GM12878 (cell line): ENCODE measurements around the gene CD164. TPM values are rescaled to one million over a fixed set of nuclear protein-coding genes. Genes with fewer than 3 reads are reported as not detected.

Experiments
- KAT2A ChIP-seq: conservative IDR thresholded peaks from 2 replicates; pipeline ENCODE4 v1.6.1; 2011; ENCODE audit warnings: low read depth, low read length; ENCODE audit not compliant: control insufficient read depth
- MEF2A ChIP-seq: IDR thresholded peaks from 2 replicates; pipeline ENCODE4 v1.6.1; 2011; ENCODE audit warnings: low read depth, mild to moderate bottlenecking, low read length, moderate library complexity; ENCODE audit not compliant: insufficient read depth
- MTA2 ChIP-seq: fragments of 450-650 bp; IDR thresholded peaks from 2 replicates; pipeline ENCODE4 v1.6.1; 2016; ENCODE audit warnings: low read depth, mild to moderate bottlenecking, moderate library complexity
- NR2F1 ChIP-seq: fragments of 450-650 bp; conservative IDR thresholded peaks from 2 replicates; pipeline ENCODE4 v1.6.1; 2017; ENCODE audit warnings: mild to moderate bottlenecking
- PML ChIP-seq: IDR thresholded peaks from 2 replicates; pipeline ENCODE4 v1.6.1; 2012; ENCODE audit warnings: low read length, inconsistent platforms
- POLR2AphosphoS5 ChIP-seq: IDR thresholded peaks from 2 replicates; pipeline ENCODE4 v1.6.1; 2011; ENCODE audit warnings: mild to moderate bottlenecking, low read length, inconsistent platforms
- RAD51 ChIP-seq: fragments of 450-650 bp; IDR thresholded peaks from 2 replicates; pipeline ENCODE4 v1.6.1; 2016; ENCODE audit warnings: moderate library complexity, mild to moderate bottlenecking, inconsistent platforms
- RB1 ChIP-seq: fragments of 450-650 bp; formaldehyde crosslinking; IDR thresholded peaks from 2 replicates; pipeline ENCODE4 v1.6.1; 2017; ENCODE audit warnings: mild to moderate bottlenecking, borderline replicate concordance
- RUNX3 ChIP-seq: IDR thresholded peaks from 2 replicates; pipeline ENCODE4 v1.6.1; 2012; ENCODE audit warnings: low read length, inconsistent platforms
- SMARCA5 ChIP-seq: fragments of 450-650 bp; IDR thresholded peaks from 2 replicates; pipeline ENCODE4 v1.6.1; 2017; ENCODE audit warnings: mild to moderate bottlenecking
- SP1 ChIP-seq: IDR thresholded peaks from one replicate; pipeline ENCODE4 v1.6.1; 2011; ENCODE audit warnings: low read depth, low read length
- SREBF2 ChIP-seq: IDR thresholded peaks from 2 replicates; pipeline ENCODE4 v1.6.1; 2012; ENCODE audit warnings: mild to moderate bottlenecking, low read length
- TBL1XR1 ChIP-seq: IDR thresholded peaks from 2 replicates; pipeline ENCODE4 v1.6.1; 2012; ENCODE audit warnings: low read depth, low read length, improper control_type of control experiment
- ZNF622 ChIP-seq: fragments of 450-650 bp; IDR thresholded peaks from 2 replicates; pipeline ENCODE4 v1.6.1; 2017; ENCODE audit warnings: mild to moderate bottlenecking, inconsistent platforms
- polyA plus RNA-seq, 11 experiments: library from polyadenylated mRNA; depleted of rRNA in 4 of 11; unstranded in 6 of 11; stranded (reverse) in 5 of 11; fragments of >200 nt; fragmentation: Nextera tagmentation in 4 of 11; fragmentation: Illumina TruSeq in 1 of 11; extraction: Ambion mirVana in 4 of 11; extraction: Trizol in 1 of 11; gene quantifications; 1 replicate in 1 of 11; 2 replicates in 10 of 11; pipeline versions ENCODE4 v1.2.1 to v1.2.3, GENCODE V29; 2011 to 2016; ENCODE audit warnings: inconsistent platforms in 2 of 11, missing spikeins in 2 of 11, low read depth in 1 of 11
- total RNA-seq, 4 experiments: library from RNA; depleted of rRNA in 3 of 4; stranded (reverse); fragments of >200 nt in 3 of 4; fragmentation: Illumina TruSeq in 1 of 4; extraction: Trizol in 1 of 4; gene quantifications; 2 replicates each; pipeline versions ENCODE4 v1.2.1 to v1.2.3, GENCODE V29; 2013 to 2021
- TF ChIP-seq, protein P1 (sequence below), 3 experiments: IDR thresholded peaks in 2 of 3; conservative IDR thresholded peaks in 1 of 3; 2 replicates each; pipeline ENCODE4 v1.5.1; 2011; ENCODE audit warnings: low read depth in 3 of 3, low read length in 3 of 3, mild to moderate bottlenecking in 3 of 3, control low read depth in 2 of 3, moderate library complexity in 2 of 3, inconsistent platforms in 1 of 3, mixed read lengths in 1 of 3; ENCODE audit not compliant: control insufficient read depth in 2 of 3, insufficient read depth in 1 of 3; ENCODE audit errors: extremely low read depth in 1 of 3
- TF ChIP-seq, protein P2 (sequence below): IDR thresholded peaks from 2 replicates; pipeline ENCODE4 v1.6.1; 2011; ENCODE audit warnings: low read depth, mild to moderate bottlenecking, low read length, moderate library complexity, borderline replicate concordance; ENCODE audit errors: extremely low read depth
- TF ChIP-seq, protein P3 (sequence below): fragments of 450-650 bp; IDR thresholded peaks from 2 replicates; pipeline ENCODE4 v1.6.1; 2017; ENCODE audit warnings: low read depth, mild to moderate bottlenecking, moderate library complexity
- TF ChIP-seq, protein P4 (sequence below): fragments of 450-650 bp; IDR thresholded peaks from 2 replicates; pipeline ENCODE4 v1.6.1; 2018; ENCODE audit warnings: mild to moderate bottlenecking, low read depth, moderate library complexity; ENCODE audit not compliant: partially characterized antibody
- TF ChIP-seq, protein P5 (sequence below): fragments of 450-650 bp; IDR thresholded peaks from 2 replicates; pipeline ENCODE4 v1.6.1; 2017; ENCODE audit warnings: mild to moderate bottlenecking, moderate library complexity

Gene CD164
- total and polyA plus RNA-seq, 10 of the 15 experiments (the other 5 are each of a cell fraction or from before 2014, with no cell fraction given) = 145 to 447 (median 211) TPM

DNA sequence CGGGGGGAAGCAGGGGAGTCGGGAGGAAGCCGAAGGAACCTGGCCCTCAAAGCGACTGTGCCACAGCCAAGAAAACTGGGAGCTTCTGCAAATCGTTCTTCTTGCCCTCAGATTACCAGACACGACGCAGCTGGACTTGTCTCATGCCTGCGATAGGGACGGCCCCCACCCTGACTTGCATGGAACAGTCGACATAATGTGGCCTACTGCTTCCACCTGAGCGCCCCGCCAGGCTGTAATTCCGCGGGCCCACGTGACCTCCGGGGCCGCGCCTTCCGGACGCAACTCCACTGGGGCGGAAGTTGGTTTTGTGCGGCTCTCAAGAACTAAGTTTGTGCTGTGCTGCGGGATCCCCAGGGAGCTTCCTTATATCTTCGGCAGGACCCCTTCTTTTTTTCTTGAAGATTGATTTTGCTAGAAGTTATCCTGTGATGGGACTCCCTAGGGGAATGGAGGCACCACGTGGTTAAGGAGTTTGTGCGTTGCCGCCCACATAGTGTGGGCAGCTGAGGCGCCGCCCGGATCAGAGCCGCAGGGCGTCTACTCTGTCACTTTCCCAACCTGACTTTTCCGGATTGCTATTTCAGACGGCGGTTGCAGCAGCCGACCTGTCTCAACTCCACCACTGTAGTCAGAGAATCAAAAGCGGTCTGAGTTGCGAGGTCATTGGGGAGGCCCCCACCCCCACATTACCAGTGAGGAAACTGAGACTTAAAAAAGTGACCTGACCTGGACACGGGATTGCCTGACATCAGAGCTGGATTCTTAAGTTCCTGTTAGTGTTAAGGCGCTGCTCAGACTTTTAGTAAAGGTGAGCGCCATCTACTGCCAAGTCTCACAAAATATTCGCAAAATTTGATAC lies 540 bp upstream of the CD164 start (continued):
- TF ChIP-seq, protein P1, sequence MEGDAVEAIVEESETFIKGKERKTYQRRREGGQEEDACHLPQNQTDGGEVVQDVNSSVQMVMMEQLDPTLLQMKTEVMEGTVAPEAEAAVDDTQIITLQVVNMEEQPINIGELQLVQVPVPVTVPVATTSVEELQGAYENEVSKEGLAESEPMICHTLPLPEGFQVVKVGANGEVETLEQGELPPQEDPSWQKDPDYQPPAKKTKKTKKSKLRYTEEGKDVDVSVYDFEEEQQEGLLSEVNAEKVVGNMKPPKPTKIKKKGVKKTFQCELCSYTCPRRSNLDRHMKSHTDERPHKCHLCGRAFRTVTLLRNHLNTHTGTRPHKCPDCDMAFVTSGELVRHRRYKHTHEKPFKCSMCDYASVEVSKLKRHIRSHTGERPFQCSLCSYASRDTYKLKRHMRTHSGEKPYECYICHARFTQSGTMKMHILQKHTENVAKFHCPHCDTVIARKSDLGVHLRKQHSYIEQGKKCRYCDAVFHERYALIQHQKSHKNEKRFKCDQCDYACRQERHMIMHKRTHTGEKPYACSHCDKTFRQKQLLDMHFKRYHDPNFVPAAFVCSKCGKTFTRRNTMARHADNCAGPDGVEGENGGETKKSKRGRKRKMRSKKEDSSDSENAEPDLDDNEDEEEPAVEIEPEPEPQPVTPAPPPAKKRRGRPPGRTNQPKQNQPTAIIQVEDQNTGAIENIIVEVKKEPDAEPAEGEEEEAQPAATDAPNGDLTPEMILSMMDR (IDR thresholded peaks at IDR 0.05 in 2 of 3, conservative IDR thresholded peaks at IDR 0.05 in 1 of 3; ENCODE audit: control insufficient read depth in 2 of 3, extremely low read depth in 1 of 3, insufficient read depth in 1 of 3, low read depth in 3 of 3, low read length in 3 of 3) = peak; percentile 51 to 71 (median 60); a peak in 5 of 6 replicates
- TF ChIP-seq, protein P2, sequence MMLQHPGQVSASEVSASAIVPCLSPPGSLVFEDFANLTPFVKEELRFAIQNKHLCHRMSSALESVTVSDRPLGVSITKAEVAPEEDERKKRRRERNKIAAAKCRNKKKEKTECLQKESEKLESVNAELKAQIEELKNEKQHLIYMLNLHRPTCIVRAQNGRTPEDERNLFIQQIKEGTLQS = peak; percentile 80; the same call in 1 of the 2 replicates
- TF ChIP-seq NR2F1 (peak; percentile 91), SMARCA5 (0 out of 2 replicates have a peak, but pooled peaks have one; percentile 60), PML (peak; percentile 70; the same call in 1 of the 2 replicates), SREBF2 (no peak), POLR2AphosphoS5 (peak; percentile 61), MEF2A (peak; percentile 86), ZNF622 (no peak), SP1 (peak; percentile 85), TBL1XR1 (peak; percentile 43; the same call in 1 of the 2 replicates), MTA2 (peak; percentile 72), RUNX3 (peak; percentile 81), KAT2A (no peak), RB1 (peak; percentile 49; the same call in 1 of the 2 replicates), RAD51 (peak; percentile 99)
- TF ChIP-seq, protein P3, sequence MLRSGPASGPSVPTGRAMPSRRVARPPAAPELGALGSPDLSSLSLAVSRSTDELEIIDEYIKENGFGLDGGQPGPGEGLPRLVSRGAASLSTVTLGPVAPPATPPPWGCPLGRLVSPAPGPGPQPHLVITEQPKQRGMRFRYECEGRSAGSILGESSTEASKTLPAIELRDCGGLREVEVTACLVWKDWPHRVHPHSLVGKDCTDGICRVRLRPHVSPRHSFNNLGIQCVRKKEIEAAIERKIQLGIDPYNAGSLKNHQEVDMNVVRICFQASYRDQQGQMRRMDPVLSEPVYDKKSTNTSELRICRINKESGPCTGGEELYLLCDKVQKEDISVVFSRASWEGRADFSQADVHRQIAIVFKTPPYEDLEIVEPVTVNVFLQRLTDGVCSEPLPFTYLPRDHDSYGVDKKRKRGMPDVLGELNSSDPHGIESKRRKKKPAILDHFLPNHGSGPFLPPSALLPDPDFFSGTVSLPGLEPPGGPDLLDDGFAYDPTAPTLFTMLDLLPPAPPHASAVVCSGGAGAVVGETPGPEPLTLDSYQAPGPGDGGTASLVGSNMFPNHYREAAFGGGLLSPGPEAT = peak; percentile 94
- TF ChIP-seq, protein P4, sequence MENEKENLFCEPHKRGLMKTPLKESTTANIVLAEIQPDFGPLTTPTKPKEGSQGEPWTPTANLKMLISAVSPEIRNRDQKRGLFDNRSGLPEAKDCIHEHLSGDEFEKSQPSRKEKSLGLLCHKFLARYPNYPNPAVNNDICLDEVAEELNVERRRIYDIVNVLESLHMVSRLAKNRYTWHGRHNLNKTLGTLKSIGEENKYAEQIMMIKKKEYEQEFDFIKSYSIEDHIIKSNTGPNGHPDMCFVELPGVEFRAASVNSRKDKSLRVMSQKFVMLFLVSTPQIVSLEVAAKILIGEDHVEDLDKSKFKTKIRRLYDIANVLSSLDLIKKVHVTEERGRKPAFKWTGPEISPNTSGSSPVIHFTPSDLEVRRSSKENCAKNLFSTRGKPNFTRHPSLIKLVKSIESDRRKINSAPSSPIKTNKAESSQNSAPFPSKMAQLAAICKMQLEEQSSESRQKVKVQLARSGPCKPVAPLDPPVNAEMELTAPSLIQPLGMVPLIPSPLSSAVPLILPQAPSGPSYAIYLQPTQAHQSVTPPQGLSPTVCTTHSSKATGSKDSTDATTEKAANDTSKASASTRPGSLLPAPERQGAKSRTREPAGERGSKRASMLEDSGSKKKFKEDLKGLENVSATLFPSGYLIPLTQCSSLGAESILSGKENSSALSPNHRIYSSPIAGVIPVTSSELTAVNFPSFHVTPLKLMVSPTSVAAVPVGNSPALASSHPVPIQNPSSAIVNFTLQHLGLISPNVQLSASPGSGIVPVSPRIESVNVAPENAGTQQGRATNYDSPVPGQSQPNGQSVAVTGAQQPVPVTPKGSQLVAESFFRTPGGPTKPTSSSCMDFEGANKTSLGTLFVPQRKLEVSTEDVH = peak; percentile 55
- TF ChIP-seq, protein P5, sequence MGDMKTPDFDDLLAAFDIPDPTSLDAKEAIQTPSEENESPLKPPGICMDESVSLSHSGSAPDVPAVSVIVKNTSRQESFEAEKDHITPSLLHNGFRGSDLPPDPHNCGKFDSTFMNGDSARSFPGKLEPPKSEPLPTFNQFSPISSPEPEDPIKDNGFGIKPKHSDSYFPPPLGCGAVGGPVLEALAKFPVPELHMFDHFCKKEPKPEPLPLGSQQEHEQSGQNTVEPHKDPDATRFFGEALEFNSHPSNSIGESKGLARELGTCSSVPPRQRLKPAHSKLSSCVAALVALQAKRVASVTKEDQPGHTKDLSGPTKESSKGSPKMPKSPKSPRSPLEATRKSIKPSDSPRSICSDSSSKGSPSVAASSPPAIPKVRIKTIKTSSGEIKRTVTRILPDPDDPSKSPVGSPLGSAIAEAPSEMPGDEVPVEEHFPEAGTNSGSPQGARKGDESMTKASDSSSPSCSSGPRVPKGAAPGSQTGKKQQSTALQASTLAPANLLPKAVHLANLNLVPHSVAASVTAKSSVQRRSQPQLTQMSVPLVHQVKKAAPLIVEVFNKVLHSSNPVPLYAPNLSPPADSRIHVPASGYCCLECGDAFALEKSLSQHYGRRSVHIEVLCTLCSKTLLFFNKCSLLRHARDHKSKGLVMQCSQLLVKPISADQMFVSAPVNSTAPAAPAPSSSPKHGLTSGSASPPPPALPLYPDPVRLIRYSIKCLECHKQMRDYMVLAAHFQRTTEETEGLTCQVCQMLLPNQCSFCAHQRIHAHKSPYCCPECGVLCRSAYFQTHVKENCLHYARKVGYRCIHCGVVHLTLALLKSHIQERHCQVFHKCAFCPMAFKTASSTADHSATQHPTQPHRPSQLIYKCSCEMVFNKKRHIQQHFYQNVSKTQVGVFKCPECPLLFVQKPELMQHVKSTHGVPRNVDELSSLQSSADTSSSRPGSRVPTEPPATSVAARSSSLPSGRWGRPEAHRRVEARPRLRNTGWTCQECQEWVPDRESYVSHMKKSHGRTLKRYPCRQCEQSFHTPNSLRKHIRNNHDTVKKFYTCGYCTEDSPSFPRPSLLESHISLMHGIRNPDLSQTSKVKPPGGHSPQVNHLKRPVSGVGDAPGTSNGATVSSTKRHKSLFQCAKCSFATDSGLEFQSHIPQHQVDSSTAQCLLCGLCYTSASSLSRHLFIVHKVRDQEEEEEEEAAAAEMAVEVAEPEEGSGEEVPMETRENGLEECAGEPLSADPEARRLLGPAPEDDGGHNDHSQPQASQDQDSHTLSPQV = no peak
